ENCODE results near the gene MUC13.

Gene MUC13

DNA sequence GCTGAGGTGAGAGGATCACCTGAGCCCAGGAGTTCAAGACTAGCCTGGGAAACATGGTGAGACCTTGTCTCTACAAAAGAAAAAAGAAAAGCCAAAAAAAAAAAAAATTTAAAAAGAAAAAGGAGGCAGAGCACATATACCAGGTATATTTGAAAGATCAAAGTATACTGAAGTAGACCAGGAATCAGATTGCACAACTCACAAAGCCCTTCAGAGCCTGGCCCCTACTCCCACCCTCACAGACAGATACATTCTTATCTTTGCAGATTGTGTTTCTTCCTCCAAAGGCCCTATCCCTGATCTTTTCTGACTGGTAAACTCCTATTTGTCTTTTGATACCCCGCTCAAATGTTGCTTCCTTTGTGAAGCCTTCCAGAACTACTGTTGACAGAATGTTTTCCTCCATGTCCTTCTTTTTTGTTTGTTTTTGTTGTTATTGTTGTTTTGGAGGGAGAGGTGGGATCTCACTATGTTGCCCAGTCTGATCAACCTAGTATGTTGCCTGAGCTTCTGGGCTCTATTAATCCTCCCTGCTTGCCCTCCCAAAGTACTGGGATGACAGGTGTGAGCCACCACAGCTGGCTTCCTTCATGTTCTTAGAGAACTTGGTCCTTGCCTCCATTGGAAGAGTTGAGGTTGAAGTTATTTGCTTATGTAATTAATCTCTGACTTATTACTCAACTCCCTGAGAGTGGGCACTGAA lies 37.6 kb downstream of the MUC13 start:
- TF ChIP-seq ZNF274 (IDR thresholded peaks at IDR 0.05; ENCODE audit: low read depth, low read length) = no peak
- H3K4me3 ChIP-seq (ENCODE audit: low read length) = no peak overlapping the region

DNA sequence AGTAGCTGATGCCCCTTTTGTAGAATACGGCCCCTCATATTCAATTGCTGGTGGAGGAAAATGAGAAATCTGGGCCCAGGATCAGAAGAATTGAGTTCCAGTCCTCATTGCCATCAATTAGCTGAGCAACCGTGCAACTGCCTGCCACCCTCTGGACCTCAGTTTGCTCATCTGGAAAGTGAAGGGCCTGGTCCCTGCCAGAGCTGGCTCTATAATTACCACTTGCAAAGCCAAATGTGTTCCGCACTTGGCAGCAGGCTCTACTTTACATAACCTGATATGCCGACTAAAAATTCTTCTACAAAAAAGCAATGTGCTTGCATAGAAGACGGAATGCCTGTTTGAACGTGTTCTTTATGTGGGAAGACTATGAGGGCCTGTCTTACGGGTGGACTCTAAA lies 38.8 kb downstream of the MUC13 start:
- TF ChIP-seq ZNF274 (IDR thresholded peaks at IDR 0.05; ENCODE audit: low read depth, low read length) = no peak
- no peak overlapping the region for H3K4me3 ChIP-seq (ENCODE audit: low read length)

DNA sequence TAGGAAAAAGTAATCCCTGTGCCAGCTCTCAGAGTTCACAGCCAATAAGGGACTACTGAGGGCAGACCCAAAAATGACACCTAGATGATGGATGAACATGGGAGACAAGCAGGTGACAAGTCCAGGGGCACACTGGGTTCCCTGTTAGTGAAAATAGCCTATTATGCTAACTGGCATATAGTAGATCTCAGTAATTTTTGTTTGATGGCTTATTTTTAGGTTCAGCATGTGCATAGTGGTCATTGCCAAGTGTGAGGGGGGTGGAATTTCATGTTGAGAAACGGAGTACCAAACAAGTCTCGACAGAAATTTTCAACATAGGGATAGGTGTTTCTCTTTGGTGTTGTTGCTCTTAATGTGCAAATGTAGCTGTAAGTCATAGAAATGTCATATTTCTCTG lies 41.0 kb downstream of the MUC13 start:
- no peak overlapping the region for H3K4me3 ChIP-seq (ENCODE audit: low read length)

DNA sequence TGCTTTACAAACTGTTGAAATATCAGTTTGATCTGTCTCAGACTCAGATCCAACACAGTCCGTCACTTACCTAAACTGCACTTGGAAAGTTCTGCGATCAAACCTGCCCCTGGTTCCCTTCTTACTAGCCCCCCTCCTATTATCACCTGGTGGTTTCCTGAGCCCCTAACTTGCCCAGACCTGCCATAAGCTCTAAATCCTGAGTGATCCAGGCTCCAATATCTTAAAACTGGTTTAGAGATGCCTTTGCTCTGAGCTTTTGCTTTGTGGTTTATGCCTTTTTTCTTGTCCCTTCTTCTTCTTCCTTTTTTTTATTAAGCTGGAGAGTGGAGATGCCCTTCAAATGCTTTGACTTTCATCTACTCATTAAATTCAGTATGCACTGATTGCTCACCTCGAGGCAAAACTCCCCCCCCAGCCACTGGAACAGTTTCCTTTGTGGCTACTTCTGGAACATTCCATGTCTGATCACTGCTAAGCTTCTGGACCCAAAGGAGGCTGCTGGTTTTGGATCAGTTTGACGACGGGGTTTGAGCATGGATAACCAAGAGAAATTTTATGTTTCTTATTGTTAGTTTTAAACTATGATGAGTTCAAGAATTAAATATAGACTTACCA lies 43.9 kb downstream of the MUC13 start:
- TF ChIP-seq ZNF274 (IDR thresholded peaks at IDR 0.05; ENCODE audit: low read depth, low read length) = no peak
- H3K4me3 ChIP-seq (ENCODE audit: low read length) = no peak overlapping the region

More for the DNA sequence above, 41.0 kb downstream of the MUC13 start:
- TF ChIP-seq ZNF274 (IDR thresholded peaks at IDR 0.05; ENCODE audit: low read depth, low read length) = no peak

DNA sequence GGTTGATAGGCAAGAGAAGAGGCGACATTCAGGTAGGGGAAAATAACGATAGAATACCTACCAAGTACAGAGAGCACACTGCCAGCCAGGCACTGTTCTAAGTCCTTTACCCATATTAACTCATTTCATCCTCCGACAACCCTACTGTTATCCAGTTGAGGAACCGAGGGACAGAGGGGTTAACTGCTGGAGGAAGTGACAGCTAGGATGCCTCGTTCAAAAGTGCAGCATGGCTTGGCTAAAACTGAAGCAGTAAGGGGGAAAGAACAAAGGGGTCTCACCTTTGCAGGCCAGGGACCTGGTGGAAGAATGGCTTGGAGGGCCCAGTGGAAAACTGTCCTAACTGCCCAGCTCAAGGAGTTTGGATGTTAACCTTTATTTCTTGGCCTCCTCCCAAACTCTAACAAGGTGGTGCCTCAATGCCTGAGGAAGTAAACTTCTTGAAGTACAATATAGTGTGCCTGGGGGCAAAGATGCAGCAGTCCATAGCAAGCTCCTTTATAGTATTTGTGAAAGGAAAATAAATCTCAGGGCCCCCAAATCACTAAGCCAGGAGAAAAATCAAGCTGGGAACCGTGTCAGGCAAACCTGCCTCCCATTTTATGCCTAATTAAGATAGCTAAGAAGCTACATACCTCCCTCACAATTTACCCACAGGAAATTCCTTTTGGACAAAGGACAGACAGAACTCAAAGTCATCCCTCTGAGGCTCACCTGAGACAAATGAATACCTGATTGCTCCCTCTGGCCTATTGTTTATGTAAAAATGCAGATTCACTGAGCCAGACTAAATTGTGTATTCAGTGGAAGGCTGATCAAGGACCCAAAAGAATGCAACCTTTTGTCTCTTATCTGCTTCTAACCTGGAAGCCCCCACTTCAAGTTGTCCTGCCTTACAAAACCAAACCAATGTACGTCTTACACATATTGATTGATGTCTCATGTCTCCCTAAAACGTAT lies 45.8 kb downstream of the MUC13 start:
- no peak for TF ChIP-seq ZNF274 (IDR thresholded peaks at IDR 0.05; ENCODE audit: low read depth, low read length)
- no peak overlapping the region for H3K4me3 ChIP-seq (ENCODE audit: low read length)

DNA sequence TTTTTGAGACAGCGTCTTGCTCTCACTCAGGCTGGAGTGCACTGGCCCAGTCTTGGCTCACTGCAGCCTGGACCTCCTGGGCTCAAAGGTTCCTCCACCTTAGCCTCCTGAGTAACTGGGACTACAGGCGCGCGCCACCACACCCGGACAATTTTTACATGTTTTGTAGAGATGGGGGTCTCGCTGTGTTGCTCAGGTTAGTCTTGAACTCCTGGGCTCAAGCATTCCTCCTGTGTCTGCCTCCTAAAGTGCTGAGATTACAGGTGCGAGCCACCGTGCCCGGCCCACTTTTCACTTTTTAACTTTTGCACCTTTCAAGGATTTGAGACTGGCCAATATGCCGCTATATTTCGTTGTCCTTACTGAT lies 46.6 kb downstream of the MUC13 start:
- no peak overlapping the region; the same call in 1 of the 2 replicates for H3K4me3 ChIP-seq (ENCODE audit: low read length)

DNA sequence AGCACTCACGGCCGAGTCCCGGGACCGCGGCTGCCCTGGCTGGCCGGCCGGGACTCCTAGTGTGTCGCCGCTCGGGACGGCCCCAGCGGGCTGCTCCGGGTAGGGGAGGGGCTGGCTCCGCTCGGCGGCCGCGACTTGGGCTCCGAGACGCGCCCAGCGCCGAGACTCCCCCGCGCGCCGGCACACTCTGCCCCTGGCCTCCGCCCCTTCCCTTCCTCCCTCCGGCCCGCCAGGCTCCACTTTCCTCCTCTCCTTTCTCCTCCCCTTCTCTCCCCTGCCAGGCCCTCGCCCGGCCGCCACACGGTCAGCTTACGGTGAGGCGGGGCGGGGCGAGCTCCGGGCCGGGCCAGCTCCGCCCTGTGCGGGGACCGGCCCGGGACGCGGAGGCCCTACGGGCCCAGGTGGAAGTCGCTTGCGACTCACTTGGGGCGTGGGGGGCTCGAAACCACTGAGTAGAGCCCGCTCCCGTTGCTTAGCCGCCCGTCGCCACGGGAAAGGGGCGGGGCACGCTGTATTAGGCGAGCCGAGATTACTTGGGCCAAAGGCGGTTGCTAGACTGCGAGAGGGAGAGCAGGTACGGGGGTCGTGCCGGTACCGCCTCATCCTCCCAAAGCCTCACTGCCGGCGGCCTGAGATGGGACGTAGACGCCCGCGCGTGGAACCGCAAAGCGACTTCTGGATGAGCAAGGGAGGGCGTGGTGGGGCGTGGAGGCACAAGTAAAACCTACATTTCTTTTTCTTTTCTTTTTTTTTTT lies 47.2 kb downstream of the MUC13 start, which contains the start of gene ITGB5:
Gene ITGB5, minus strand, starts transcription at position 189 of the 755 bp plus-strand sequence. CDS start 365 bp downstream, outside the sequence.
- peak within 1 kb of the TSS; percentile 57; the same call in 1 of the 2 replicates for H3K4me3 ChIP-seq (ENCODE audit: low read length)
- no peak for TF ChIP-seq ZNF274 (IDR thresholded peaks at IDR 0.05; ENCODE audit: low read depth, low read length)

More for the DNA sequence above, 46.6 kb downstream of the MUC13 start:
- TF ChIP-seq ZNF274 (IDR thresholded peaks at IDR 0.05; ENCODE audit: low read depth, low read length) = no peak

DNA sequence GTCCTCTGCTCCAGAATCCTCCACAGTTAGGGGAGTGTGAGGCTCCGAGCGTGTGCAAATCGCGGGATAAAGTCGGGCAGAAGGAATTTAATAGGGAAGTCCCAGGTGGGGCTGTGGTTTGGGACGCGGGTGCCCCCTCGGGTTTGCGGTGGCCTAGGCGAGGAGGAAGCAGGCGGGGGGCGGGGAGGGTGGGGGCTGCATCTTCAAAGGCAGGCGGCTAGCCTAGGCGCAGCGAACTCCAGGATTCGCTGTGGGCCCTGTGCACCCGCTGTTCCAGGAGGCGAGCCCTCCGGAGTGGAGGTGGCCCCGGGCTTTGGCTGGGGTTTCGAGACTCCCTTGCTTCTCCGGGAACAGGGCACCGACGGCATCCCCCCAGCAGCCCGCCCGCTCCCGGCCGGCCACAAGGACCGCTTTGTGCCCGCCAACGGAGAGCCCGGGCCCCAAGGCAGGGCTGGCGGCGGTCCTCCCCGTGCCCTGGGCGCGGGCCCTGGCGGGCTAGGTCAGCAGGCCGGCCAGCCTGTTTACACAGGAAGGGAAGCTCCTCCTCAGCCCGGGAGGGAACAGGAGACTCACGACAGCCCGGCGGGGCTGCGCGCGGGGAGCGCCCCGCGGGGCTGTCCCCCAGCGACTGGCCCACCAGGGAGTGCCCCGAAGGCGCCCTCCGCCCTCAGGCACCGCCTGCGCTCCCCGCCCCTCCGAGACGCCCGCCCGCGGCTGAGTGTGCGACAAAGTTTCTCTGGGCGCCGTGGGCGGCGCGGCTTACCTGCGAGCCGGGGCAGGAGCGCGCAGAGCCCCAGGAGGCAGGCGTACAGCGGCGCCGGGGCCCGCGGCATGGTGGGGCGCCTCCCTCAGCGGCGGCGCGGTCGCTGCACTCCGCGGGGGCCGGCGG lies 48.1 kb downstream of the MUC13 start:
- H3K4me3 ChIP-seq (ENCODE audit: low read length) = peak overlapping the region; percentile 36; the same call in 1 of the 2 replicates
- TF ChIP-seq ZNF274 (IDR thresholded peaks at IDR 0.05; ENCODE audit: low read depth, low read length) = no peak

DNA sequence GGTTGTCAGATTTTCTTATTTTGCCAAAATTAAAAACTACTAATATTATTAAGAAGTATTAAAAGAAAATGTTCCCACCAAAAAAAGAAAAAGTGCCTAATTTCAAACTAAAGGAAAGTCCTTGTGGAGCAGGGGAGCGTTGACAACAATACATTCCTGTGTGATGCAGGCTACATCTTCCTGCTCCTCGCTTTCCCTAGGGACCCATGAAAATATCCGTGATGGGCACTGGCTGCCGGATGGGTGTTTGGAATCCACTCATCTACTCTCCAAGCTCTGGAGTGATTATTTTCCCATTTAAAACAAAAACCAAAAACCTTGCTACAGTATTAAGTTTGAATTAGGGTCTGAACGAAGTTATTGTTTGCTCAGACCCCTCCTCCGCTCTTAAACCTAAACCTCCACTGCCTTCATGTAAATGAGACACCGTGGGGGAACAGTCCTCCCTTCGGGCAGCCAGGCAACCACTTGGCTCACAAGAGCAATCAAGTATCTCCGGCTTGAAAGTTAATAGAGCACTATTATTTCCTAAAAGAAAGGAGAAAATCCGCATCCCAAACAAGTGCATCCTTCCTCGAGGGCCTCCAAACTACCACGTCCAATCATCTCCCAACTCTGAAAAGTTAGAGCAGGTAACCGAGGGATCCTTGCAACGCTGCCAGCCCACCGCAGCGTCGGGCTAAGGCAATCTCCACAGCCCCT lies 48.9 kb downstream of the MUC13 start:
- TF ChIP-seq ZNF274 (IDR thresholded peaks at IDR 0.05; ENCODE audit: low read depth, low read length) = no peak
- no peak overlapping the region for H3K4me3 ChIP-seq (ENCODE audit: low read length)

DNA sequence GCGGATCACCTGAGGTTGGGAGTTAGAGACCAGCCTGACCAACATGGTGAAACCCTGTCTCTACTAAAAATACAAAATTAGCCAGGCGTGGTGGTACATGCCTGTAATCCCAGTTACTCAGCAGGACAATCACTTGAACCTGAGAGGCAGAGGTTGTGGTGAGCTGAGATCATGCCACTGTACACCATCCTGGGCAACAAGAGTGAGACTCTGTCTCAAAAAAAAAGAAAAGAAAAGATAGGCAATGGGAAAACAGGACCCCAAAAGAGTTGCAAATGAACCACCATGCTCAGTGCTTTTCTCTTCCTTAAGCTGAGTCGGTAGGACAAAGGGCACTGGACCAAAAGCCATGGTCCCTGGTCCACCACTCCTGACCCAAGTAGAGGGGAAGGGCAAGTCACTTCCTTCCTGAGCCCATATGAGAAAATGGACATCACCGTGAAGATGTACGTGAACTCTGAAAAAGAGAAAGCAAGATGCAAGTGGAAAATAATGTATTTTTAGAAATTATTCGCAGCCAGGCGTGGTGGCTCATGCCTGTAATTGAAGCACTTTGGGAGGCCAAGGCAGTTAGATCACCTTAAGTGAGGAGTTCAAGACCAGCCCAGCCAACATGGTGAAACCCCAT lies 50.0 kb downstream of the MUC13 start:
- H3K4me3 ChIP-seq (ENCODE audit: low read length) = no peak overlapping the region
- no peak for TF ChIP-seq ZNF274 (IDR thresholded peaks at IDR 0.05; ENCODE audit: low read depth, low read length)

DNA sequence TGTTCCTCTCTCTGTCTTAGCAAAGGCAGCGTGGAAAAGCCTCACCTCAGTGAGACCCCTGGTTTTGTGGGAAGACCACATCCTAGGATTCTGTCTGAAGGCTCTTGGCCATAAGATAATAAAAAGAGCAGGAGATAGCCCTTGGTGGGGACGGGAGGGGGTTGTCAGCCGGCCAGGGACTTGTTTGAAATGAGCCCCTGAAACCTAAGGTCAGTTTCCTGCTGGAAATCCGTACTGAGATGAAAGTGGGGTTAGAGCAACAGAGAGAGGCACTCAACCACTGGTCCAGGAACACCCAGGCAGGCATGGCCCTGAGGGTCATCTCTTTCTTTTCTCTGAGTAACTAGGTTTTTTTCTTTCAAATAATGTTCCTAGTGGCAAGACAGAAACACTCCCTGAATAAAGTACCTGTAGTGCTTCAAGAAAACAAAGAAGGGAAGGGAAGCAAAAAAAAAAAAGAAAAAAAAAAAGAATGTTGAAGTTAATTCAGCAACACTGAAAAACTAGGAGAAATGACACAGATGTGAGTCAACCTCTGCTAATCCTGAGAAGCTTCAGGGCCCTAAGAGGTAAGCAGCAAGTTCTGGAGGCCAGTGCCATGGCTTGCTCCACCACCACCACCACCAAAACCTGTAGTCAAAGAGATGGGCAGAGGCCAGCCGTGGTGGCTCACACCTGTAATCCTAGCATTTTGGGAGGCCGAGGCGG lies 50.6 kb downstream of the MUC13 start:
- H3K4me3 ChIP-seq (ENCODE audit: low read length) = no peak overlapping the region
- no peak for TF ChIP-seq ZNF274 (IDR thresholded peaks at IDR 0.05; ENCODE audit: low read depth, low read length)
